Adipocyte (in vitro differentiated cells): Measurements from ENCODE around the gene VRK1.

Experiments used
- DNase-seq: peaks from one replicate; pipeline ENCODE4 v3.0.0-alpha.2; 2015; ENCODE audit warnings: low read depth
- H3K27me3 ChIP-seq: replicated peaks from 2 replicates; pipeline ENCODE4 v1.7.0; 2013; ENCODE audit warnings: mild to moderate bottlenecking, low read length, moderate library complexity; ENCODE audit not compliant: control insufficient read depth, insufficient read depth
- H3K36me3 ChIP-seq: 2 replicates; pipeline ENCODE4 v1.7.0; 2013; ENCODE audit warnings: low read length, mild to moderate bottlenecking, moderate library complexity; ENCODE audit not compliant: control insufficient read depth, insufficient read depth, severe bottlenecking
- H3K4me1 ChIP-seq: 2 replicates; pipeline ENCODE4 v1.7.0; 2013; ENCODE audit warnings: mild to moderate bottlenecking, low read length, moderate library complexity; ENCODE audit not compliant: control insufficient read depth, insufficient read depth
- H3K4me3 ChIP-seq: 2 replicates; pipeline ENCODE4 v1.7.0; 2013; ENCODE audit warnings: mild to moderate bottlenecking, low read length, moderate library complexity
- H3K9ac ChIP-seq: 2 replicates; pipeline ENCODE4 v1.7.0; 2013; ENCODE audit warnings: mild to moderate bottlenecking, low read length, moderate library complexity
- H3K9me3 ChIP-seq: 2 replicates; pipeline ENCODE4 v1.7.0; 2013; ENCODE audit warnings: mild to moderate bottlenecking, low read length, moderate library complexity; ENCODE audit not compliant: control insufficient read depth

The VRK1 gene

GRCh38 chr14:96888158-96888557, 91.0 kb downstream of the VRK1 start:
- H3K9me3 ChIP-seq = no peaks in the 10 kb centered on the region
- H3K4me3 ChIP-seq = no peak overlapping the region
- H3K27me3 ChIP-seq = no peaks in the 10 kb centered on the region
- DNase-seq = no peak
- H3K4me1 ChIP-seq = no peaks in the 10 kb centered on the region
- no peak overlapping the region for H3K9ac ChIP-seq
- no peaks in the 10 kb centered on the region for H3K36me3 ChIP-seq

GRCh38 chr14:96888593-96888992, 91.4 kb downstream of the VRK1 start:
- no peaks in the 10 kb centered on the region for H3K9me3 ChIP-seq
- H3K27me3 ChIP-seq = no peaks in the 10 kb centered on the region
- H3K4me1 ChIP-seq = no peaks in the 10 kb centered on the region
- H3K9ac ChIP-seq = no peak overlapping the region
- no peaks in the 10 kb centered on the region for H3K36me3 ChIP-seq
- DNase-seq = no peak
- no peak overlapping the region for H3K4me3 ChIP-seq

DNA sequence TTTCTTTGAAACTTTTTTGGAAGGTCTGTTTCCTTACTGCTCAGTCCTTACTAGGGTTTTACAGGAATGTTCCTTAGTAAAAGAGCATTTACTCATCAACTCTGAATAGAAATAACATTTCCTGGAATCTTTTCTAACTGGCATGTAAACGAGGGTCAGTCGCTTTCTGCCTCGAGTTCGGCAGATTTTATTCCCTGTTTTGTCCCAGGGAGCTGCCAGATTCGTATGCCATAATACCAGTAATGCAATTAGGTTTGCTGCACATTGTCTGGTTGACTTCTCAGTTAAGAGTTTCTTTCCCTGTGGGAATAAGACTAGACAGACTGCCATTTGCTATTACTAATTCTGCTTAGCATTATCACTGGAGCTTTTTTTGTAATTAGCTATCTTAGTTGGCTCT, 91.9 kb downstream of the VRK1 start:
- Histone ChIP-seq H3K4me1 (no peaks in the 10 kb centered on the region), H3K36me3 (no peaks in the 10 kb centered on the region), H3K27me3 (no peaks in the 10 kb centered on the region), H3K9ac (no peak overlapping the region), H3K9me3 (no peaks in the 10 kb centered on the region), H3K4me3 (no peak overlapping the region)
- no peak for DNase-seq

DNA sequence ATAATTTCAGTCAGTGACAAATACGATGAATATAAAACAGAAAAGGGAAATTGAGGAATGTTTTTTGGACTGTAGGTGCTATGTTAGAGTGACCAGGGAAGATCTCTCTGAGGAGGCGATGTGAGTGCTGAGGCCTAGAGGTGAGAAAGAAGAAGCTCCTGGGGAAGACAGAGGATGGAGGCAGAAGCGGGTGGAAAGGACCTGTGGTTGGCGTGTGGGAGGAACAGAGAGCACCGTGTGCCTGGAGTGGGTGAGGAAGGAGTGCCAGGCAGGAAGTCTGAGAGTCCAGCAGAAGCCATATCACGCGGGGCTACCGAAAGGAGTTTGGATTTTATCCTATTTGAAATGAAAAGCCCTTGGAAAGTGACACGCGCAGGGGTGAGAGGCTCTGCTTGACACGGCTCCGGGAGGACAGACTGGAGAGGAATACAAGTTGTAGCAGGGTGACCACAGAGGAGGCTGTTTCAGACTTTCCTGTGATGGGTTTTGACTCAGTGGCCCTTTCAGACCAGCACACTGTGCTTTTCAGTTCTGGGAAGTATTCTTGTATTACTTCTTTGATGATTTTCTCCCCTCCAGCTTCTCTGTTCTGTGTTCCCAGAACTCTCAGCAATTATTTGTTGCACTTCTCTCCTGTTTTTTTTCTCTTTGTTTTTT, 96.9 kb downstream of the VRK1 start:
- no peaks in the 10 kb centered on the region for H3K4me1 ChIP-seq
- H3K9me3 ChIP-seq = no peaks in the 10 kb centered on the region
- no peak for DNase-seq

GRCh38 chr14:96894966-96895365, 97.8 kb downstream of the VRK1 start:
- Histone ChIP-seq H3K27me3 (no peaks in the 10 kb centered on the region), H3K4me3 (no peak overlapping the region), H3K9me3 (no peaks in the 10 kb centered on the region), H3K9ac (no peak overlapping the region), H3K4me1 (no peaks in the 10 kb centered on the region), H3K36me3 (no peaks in the 10 kb centered on the region)
- no peak for DNase-seq

More for the DNA sequence above, 96.9 kb downstream of the VRK1 start:
- Histone ChIP-seq H3K36me3 (no peaks in the 10 kb centered on the region), H3K27me3 (no peaks in the 10 kb centered on the region), H3K4me3 (no peak overlapping the region), H3K9ac (no peak overlapping the region)

DNA sequence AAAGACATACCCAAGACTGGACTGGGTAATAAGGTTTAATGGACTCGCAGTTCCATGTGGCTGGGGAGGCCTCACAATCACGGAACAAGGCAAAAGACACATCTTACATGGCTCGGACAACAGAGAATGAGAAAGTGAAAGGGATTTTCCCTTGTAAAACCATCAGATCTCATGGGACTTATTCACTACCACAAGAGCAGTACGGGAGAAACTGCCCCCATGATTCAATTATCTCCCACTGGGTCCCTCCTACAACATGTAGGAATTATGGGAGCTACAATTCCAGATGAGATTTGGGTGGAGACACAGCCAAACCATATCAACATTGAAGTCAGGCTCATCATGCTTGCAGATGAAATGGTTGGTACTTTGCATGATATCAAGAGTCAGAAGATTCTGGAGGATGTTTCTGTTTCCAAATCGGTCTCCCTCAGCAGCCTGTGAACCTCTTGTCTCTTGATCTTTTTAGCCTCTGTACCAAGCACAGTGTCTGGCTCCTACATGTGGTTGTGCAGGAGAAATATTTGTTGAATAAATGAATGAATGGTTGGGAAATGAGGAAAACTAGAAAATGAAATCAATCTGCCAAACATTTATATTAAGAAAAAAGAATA, 98.6 kb downstream of the VRK1 start:
- DNase-seq = no peak
- Histone ChIP-seq H3K4me3 (no peak overlapping the region), H3K9me3 (no peaks in the 10 kb centered on the region), H3K27me3 (no peaks in the 10 kb centered on the region), H3K4me1 (no peaks in the 10 kb centered on the region), H3K36me3 (no peaks in the 10 kb centered on the region), H3K9ac (no peak overlapping the region)

DNA sequence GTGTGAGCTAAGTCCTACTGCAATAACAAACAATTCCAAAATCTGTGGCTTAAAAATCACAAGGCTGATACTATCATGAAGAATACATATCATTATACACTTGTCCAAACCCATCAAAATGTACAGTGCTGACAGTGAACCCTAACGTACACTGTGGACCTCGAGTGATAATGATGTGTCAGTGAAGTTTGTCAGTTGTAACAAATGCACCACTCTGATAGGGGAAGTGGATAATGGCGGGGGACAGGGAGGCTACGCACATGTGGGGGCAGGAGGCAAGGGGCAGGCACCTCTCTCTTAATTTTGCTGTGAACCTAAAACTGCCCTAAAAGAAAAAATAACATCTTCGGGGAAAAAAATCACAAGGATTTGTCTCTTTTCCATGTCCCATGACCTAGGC, 100.0 kb downstream of the VRK1 start:
- Histone ChIP-seq H3K27me3 (no peaks in the 10 kb centered on the region), H3K9ac (no peak overlapping the region)
- no peak for DNase-seq

GRCh38 chr14:96901227-96901626, 104.0 kb downstream of the VRK1 start:
- Histone ChIP-seq H3K4me1 (peaks cover 10% of the 10 kb centered on the region), H3K9me3 (no peaks in the 10 kb centered on the region), H3K27me3 (no peaks in the 10 kb centered on the region), H3K36me3 (no peaks in the 10 kb centered on the region), H3K4me3 (no peak overlapping the region), H3K9ac (no peak overlapping the region)
- no peak for DNase-seq

More for the DNA sequence above, 100.0 kb downstream of the VRK1 start:
- H3K4me1 ChIP-seq = no peaks in the 10 kb centered on the region
- no peaks in the 10 kb centered on the region for H3K36me3 ChIP-seq
- H3K4me3 ChIP-seq = no peak overlapping the region
- H3K9me3 ChIP-seq = no peaks in the 10 kb centered on the region

DNA sequence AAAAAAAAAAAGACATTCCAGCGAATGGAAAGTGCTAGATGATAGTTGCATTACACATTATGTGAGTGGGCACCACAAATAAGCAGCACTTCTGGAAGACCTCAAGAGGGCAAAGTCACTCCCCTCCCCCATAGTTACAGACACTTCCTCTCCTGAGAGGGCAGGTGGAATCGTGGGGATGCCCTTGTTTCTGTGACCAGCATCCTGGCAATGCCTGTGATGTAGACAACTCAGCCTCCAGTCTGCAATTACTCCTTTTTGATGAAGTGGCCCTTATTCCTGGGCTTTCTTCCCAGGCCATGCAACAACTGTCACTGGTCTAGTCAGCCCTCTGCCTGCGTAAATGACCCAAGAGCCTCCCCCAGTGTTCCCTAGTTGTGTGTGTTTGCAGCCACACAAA, 104.8 kb downstream of the VRK1 start:
- Histone ChIP-seq H3K9me3 (no peaks in the 10 kb centered on the region), H3K27me3 (no peaks in the 10 kb centered on the region), H3K4me3 (no peak overlapping the region), H3K9ac (no peak overlapping the region), H3K4me1 (peaks cover 13% of the 10 kb centered on the region), H3K36me3 (no peaks in the 10 kb centered on the region)
- DNase-seq = no peak

- Histone ChIP-seq H3K9ac (no peak overlapping the region), H3K36me3 (no peaks in the 10 kb centered on the region), H3K4me3 (no peak overlapping the region), H3K27me3 (no peaks in the 10 kb centered on the region), H3K4me1 (peaks cover 13% of the 10 kb centered on the region), H3K9me3 (no peaks in the 10 kb centered on the region)
- DNase-seq = peak; percentile 1
Observed at GRCh38 chr14:96903444-96904023, 106.4 kb downstream of the VRK1 start.

DNA sequence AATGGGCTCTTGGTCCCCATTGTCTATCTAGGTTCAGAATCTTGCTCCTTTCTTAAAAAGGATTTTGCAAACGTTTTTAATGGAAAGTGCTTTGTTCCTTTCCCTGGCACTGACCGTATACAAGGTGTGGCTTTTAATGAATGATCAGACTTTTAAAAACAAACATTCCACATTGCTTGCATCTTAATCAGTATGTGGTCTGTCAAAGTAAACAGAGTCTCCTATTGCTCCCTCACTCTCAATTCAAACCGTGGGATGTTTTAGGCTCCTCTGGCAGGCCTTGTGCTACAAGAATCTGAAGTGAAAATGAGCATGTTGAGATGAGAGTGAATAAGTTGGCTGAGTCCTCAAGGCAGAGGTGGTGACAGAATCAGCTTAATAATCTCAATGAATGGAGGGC, 107.0 kb downstream of the VRK1 start:
- H3K9me3 ChIP-seq = peaks cover under 1% of the 10 kb centered on the region
- peak; percentile 1 for DNase-seq
- H3K27me3 ChIP-seq = no peaks in the 10 kb centered on the region
- no peak overlapping the region for H3K9ac ChIP-seq
- H3K4me1 ChIP-seq = peaks cover 13% of the 10 kb centered on the region
- no peaks in the 10 kb centered on the region for H3K36me3 ChIP-seq
- H3K4me3 ChIP-seq = no peak overlapping the region
